ENCODE data around the gene ROR1. TPM values are rescaled to one million over a fixed set of nuclear protein-coding genes. Genes with fewer than 3 reads are reported as not detected.

Gene ROR1
- polyA plus RNA-seq, 3 donors from 2014 or later = 1.1 to 3.3 (median 1.2) TPM

DNA sequence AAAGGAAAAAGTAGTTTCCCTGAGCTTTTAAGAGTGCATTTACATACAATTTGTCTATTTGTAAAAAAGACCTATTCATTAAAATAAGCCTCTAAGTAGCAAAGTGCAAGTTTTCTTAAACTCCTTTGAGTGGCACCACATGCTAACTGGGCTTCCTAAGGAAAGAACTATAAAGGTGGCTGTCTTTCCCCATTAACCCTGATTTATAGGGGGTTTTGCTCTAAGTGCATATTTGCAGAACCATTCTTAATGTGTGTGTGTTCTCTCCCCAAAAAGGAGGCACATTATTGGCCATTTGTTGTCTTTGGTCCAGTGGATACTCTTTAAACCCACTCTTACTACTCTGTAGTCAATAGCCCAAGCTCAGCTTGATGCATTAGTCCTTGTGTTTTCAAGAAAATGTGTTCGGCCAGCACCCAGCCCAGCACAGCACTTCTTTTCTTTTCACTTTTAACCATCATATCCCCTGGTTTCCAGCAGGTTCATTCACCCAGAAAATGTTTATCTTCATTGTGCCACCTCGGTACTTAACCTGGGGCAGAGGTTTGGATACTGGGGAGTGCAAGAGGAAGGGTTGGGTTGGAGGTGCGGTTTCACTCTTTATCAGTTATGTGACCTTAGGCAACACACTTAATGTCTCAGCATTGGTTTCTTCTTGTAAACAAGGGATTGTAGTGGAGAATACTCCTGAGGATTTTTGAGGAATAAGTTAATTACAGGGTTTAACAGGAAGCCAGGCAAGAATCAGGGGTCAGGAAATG is 267.7 kb downstream of the ROR1 start:
- no peak for DNase-seq
- no peaks in the 10 kb centered on the region for H3K4me1 Mint-ChIP-seq
- no peaks in the 10 kb centered on the region for H3K9me3 Mint-ChIP-seq
- no peak overlapping the region for H3K4me3 Mint-ChIP-seq
- no peak overlapping the region for H3K27ac Mint-ChIP-seq
- H3K36me3 Mint-ChIP-seq = no peaks in the 10 kb centered on the region
- H3K27me3 Mint-ChIP-seq (ENCODE audit: low read depth in 3 of 3) = peaks cover 0 to 4% (median 2%) of the 10 kb centered on the region in 3 donors

DNA sequence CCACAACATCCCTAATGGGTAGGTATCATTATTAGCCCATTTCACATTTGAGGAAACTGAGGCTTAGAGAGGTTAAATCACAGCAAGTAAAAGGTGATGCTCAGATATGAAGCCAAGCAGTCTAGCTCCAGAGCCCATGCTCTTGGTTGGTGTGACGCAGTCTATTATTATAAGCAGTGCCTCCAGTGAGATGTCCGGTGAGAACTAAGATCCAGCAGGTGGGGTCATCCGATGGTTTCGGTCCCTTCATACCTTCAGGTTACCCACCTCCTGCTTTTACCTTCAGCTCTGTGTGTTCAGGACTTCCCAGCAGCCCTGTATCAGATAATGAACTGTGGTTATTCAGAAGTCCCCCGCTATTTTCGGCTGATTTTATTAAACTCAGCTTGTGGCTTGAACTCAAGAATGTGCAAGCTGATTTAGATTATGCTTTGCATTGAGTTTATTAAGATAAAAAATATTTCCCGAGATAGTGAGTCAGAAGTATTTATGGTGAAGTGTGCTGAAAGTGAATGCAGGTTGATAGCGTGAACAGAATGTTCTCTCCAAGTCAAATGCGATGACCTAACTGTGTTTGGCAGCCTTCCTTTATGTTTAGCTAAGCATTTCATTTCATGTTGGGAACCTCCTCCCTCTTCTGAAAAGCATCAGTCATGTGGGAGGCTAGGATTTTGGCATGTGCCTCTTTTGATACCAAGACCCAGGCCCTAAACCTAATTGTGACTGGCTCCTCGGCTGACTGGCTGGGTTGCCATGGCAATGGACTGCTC is 268.7 kb downstream of the ROR1 start:
- no peak overlapping the region for H3K27ac Mint-ChIP-seq

DNA sequence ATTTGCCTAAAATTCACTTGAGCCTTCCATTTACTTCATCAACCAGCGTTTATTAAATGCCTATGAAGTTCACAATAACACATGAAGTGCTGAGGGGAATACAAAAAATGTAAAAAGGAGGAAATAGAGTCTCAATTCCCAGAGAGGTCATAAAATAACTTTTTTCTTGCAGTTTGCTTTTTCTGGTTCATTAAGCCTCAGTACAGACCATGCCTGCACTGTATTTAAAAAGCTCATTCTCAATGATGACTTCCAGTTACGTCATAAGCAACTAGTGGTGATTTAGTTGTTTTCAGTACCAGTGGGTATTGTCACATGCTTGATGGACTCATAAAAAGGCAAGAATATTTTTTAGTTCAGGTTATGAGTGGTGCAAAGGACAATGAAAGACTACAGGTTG is 269.5 kb downstream of the ROR1 start:
- H3K27ac Mint-ChIP-seq = no peak overlapping the region
- no peaks in the 10 kb centered on the region for H3K4me1 Mint-ChIP-seq

More for the DNA sequence above, 268.7 kb downstream of the ROR1 start:
- no peaks in the 10 kb centered on the region for H3K9me3 Mint-ChIP-seq
- no peak for DNase-seq
- H3K4me3 Mint-ChIP-seq = no peak overlapping the region
- H3K4me1 Mint-ChIP-seq = no peaks in the 10 kb centered on the region
- no peaks in the 10 kb centered on the region for H3K36me3 Mint-ChIP-seq
- H3K27me3 Mint-ChIP-seq (ENCODE audit: low read depth in 3 of 3) = peaks cover 0 to 4% (median 2%) of the 10 kb centered on the region in 3 donors

DNA sequence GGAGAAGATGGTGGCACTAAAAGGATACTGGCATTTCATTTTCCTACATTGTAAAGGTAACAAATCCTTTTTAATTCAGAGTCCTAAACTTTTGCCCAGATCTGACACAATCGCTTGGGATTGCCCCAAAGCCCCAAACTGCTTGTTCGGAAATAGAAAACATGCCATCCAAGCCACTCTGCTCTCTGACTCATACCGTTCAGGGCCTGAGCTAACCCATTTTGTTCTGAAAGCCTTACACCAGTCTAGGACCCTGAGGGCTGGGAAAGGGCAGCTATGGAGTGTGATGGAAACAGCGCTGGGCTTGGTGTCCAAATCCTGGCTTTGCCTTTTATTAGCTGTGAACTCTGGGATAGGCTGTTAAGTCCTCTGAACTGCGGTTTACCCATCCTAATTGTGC is 270.2 kb downstream of the ROR1 start:
- Mint-ChIP-seq H3K27ac (no peak overlapping the region), H3K27me3 (ENCODE audit: low read depth in 3 of 3) (peaks cover 0 to 4% (median 0%) of the 10 kb centered on the region in 3 donors), H3K4me3 (no peak overlapping the region), H3K4me1 (no peaks in the 10 kb centered on the region), H3K9me3 (no peaks in the 10 kb centered on the region), H3K36me3 (no peaks in the 10 kb centered on the region)
- DNase-seq = no peak

More for the DNA sequence above, 269.5 kb downstream of the ROR1 start:
- Mint-ChIP-seq H3K4me3 (no peak overlapping the region), H3K9me3 (no peaks in the 10 kb centered on the region), H3K27me3 (ENCODE audit: low read depth in 3 of 3) (peaks cover 0 to 4% (median 0%) of the 10 kb centered on the region in 3 donors), H3K36me3 (no peaks in the 10 kb centered on the region)
- no peak for DNase-seq

DNA sequence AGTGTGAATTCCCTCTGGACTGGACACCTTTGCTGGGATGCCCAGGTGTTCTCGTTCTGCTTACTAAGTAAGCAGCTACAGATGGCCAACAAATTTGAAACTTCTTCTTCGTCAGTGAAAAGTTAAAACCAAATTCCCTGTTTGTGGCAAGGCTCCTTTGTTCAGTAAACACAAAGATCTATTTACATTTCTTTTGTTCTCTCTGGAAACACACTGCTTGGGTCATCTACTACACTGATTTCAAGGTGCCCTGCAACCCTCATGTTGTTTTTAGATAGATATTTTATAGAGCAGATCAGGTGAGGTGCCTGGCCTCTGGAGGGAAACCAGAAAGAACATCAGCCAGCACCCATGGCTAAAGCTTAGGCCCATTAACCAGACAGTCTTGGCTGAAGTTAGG is 272.4 kb downstream of the ROR1 start:
- no peak for DNase-seq
- Mint-ChIP-seq H3K4me3 (no peak overlapping the region), H3K9me3 (no peaks in the 10 kb centered on the region), H3K27ac (no peak overlapping the region), H3K36me3 (no peaks in the 10 kb centered on the region), H3K27me3 (ENCODE audit: low read depth in 3 of 3) (peaks cover 0 to 5% (median 2%) of the 10 kb centered on the region in 3 donors), H3K4me1 (no peaks in the 10 kb centered on the region)

DNA sequence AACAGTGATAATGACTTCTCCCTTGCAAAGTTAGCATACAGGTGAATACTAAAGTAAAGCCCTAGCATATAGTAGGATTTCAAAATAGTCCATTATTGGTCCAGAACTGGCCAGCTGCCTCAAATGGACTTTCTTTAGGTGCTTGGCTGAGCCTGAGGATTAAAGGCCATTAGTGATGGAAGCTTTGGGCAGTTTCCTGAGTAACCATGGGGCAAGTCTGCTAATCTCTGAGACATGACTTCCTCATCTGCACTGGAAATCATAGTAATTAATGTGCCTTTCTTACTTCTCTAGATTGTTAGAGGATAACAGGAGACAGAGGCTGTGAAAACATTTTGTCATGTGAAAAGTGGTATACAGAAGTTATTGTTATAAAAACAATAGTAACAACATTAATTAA is 273.1 kb downstream of the ROR1 start:
- no peaks in the 10 kb centered on the region for H3K9me3 Mint-ChIP-seq
- no peak overlapping the region for H3K4me3 Mint-ChIP-seq
- peaks cover 0 to 5% (median 2%) of the 10 kb centered on the region in 3 donors for H3K27me3 Mint-ChIP-seq (ENCODE audit: low read depth in 3 of 3)
- no peak overlapping the region for H3K27ac Mint-ChIP-seq
- DNase-seq = no peak
- no peaks in the 10 kb centered on the region for H3K36me3 Mint-ChIP-seq
- H3K4me1 Mint-ChIP-seq = no peaks in the 10 kb centered on the region

DNA sequence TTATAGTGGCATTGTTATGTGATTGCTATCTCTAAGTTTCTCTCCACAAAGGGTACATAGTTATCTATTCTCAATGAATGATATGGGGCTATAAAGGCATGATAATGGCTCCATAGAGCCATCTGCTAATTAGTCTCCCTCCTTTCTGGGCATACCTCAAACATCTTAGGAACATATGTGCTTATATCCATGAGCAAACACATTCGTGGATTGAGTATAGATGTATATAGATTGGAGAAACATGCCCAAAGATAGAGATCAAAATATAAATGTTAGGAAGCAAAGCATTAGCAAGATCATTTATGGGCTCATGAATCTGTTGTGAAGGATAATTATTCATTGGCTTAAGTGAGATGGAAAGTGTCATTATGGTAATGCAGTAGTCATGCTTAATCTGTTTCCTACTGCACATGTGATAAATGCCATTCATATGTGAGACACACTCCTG is 273.8 kb downstream of the ROR1 start:
- H3K4me3 Mint-ChIP-seq = no peak overlapping the region
- peaks cover 0 to 5% (median 2%) of the 10 kb centered on the region in 3 donors for H3K27me3 Mint-ChIP-seq (ENCODE audit: low read depth in 3 of 3)
- no peaks in the 10 kb centered on the region for H3K36me3 Mint-ChIP-seq
- no peaks in the 10 kb centered on the region for H3K4me1 Mint-ChIP-seq
- H3K27ac Mint-ChIP-seq = no peak overlapping the region
- H3K9me3 Mint-ChIP-seq = no peaks in the 10 kb centered on the region
- no peak for DNase-seq

DNA sequence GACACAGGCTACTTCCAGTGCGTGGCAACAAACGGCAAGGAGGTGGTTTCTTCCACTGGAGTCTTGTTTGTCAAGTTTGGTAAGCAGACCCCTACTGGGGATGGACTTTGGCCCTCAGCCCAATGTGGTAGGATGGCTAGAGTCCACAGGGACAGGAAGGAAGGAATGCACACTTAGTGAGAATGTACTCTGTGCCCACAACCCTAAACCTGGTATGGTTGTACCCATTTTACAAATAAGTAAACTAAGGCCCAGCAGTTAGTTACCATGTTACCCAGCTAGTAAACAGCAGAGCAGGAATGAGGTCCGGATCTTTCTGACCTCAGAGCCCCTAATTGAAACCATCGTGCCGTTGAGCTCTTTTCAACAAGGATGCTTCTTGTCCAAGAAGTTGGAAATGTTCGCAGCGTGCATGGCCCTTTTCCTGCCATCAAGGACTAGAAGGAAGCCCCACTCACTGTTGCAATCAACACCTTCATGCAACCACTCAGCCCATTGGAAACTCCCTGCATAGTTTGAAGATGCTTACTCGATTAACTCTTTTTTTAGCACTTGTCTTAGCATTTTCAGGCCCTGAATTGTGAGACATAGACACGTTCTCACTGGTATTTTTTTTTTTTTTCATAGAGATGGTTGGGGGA is 276.2 kb downstream of the ROR1 start:
- Mint-ChIP-seq H3K4me3 (no peak overlapping the region), H3K4me1 (no peaks in the 10 kb centered on the region), H3K27ac (no peak overlapping the region), H3K36me3 (no peaks in the 10 kb centered on the region), H3K9me3 (no peaks in the 10 kb centered on the region), H3K27me3 (ENCODE audit: low read depth in 3 of 3) (peaks cover 0 to 3% (median 2%) of the 10 kb centered on the region in 3 donors)
- DNase-seq = no peak

DNA sequence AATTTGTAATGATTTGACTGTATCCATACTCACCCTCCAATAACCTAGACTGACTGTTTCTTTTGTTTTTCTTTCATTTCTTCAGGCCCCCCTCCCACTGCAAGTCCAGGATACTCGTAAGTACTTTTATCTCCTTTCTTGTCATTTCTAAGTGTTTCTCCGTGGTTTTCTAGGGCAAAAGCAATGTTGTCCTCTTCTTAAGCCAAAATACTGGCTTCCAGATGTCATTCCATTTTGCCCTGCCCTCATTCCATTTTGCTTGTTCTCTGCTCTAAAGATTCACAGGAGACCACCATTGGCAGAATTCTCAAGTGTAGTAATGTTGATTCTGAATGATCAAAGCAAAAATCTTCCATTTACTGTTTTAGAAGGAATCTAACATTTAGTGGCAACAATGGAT is 276.8 kb downstream of the ROR1 start:
- H3K4me1 Mint-ChIP-seq = no peaks in the 10 kb centered on the region
- no peak for DNase-seq
- H3K27me3 Mint-ChIP-seq (ENCODE audit: low read depth in 3 of 3) = peaks cover 0 to 2% (median 1%) of the 10 kb centered on the region in 3 donors
- H3K4me3 Mint-ChIP-seq = no peak overlapping the region
- no peaks in the 10 kb centered on the region for H3K36me3 Mint-ChIP-seq
- no peak overlapping the region for H3K27ac Mint-ChIP-seq
- no peaks in the 10 kb centered on the region for H3K9me3 Mint-ChIP-seq

DNA sequence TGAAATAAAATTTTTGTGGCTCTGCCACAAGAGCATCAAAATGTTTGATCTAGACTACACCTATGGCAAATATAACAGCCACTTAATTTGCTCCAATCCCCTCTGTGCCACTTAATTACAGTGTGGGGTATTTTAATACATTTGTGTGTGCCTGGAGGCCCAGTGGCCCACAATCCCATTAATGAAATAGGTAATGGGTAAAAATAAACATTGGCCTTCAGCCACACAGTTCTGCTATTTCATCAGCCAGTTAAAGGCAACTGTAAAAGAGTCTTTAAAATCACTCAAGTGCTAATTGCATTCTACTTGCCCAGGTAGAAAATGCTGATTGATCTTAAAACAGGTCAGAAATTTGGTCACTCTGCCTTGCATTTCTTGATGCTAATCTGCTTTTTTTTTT is 278.0 kb downstream of the ROR1 start:
- no peak overlapping the region for H3K4me3 Mint-ChIP-seq
- peaks cover 0 to 2% (median 1%) of the 10 kb centered on the region in 3 donors for H3K27me3 Mint-ChIP-seq (ENCODE audit: low read depth in 3 of 3)
- no peak for DNase-seq
- H3K36me3 Mint-ChIP-seq = no peaks in the 10 kb centered on the region
- no peaks in the 10 kb centered on the region for H3K4me1 Mint-ChIP-seq
- no peak overlapping the region for H3K27ac Mint-ChIP-seq
- H3K9me3 Mint-ChIP-seq = no peaks in the 10 kb centered on the region

DNA sequence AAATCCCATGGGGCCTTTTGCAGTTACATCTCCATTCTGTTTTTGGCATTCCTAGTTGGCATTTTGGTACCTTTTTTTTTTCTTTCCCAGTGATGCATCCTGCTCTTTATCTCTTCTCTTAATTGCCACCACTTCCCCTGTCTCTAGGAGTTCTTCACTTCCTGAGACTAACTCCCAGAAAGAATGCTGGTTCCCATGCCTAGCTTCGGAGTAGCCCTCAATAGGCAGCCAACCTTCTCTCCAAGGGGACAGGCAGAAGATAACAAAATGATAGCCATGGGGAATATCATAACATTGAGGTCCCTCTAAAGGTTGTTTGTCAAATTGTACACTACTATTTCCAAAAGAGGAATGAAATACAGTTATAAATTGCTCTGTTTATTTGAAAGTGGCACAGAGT is 279.0 kb downstream of the ROR1 start:
- no peak overlapping the region for H3K27ac Mint-ChIP-seq
- H3K9me3 Mint-ChIP-seq = no peaks in the 10 kb centered on the region
- DNase-seq = no peak
- H3K27me3 Mint-ChIP-seq (ENCODE audit: low read depth in 3 of 3) = peaks cover 0 to 2% (median 1%) of the 10 kb centered on the region in 3 donors
- H3K36me3 Mint-ChIP-seq = no peaks in the 10 kb centered on the region
- H3K4me3 Mint-ChIP-seq = no peak overlapping the region
- no peaks in the 10 kb centered on the region for H3K4me1 Mint-ChIP-seq

DNA sequence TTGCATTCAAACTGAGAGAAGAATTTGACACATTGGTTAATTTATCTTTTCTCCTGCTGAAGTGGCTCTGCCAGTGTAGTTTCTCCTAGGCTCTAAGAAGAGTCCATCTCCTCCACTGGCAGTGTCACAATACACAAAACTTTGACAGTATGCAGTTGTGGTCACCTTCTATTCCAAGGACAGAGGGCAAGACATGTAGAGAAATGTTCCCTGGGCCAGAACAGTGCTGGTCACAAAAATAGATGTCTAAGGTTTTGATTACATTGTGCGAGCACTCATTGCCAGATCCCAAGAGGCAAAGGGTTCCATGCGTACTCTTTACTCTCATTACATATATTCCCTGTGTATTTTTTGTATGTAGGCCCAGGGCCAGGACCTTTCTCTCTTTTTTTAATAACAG is 281.5 kb downstream of the ROR1 start:
- no peak overlapping the region for H3K4me3 Mint-ChIP-seq
- no peak overlapping the region for H3K27ac Mint-ChIP-seq
- H3K4me1 Mint-ChIP-seq = no peaks in the 10 kb centered on the region
- H3K9me3 Mint-ChIP-seq = peaks cover 0 to 5% (median 0%) of the 10 kb centered on the region in 6 donors
- H3K36me3 Mint-ChIP-seq = no peaks in the 10 kb centered on the region
- DNase-seq = no peak
- peaks cover 1 to 3% (median 2%) of the 10 kb centered on the region in 3 donors for H3K27me3 Mint-ChIP-seq (ENCODE audit: low read depth in 3 of 3)

DNA sequence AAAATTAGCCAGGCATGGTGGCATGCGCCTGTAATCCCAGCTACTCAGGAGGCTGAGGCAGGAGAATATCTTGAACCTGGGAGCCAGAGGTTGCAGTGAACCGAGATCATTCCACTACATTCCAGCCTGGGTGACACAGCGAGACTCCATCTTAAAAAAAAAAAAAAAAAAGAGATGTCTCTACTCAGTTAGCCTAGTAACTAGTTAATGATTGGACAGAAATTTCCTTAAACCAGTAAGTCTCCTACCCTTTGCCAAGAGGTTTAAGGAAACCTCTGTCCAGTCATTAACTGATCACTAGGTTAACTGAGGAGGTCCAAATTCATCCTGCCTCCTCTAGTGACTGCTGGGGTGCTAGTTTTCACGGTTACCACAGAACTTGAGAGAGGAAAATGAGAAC is 285.7 kb downstream of the ROR1 start:
- peaks cover 0 to 6% (median 0%) of the 10 kb centered on the region in 6 donors for H3K9me3 Mint-ChIP-seq
- no peaks in the 10 kb centered on the region for H3K36me3 Mint-ChIP-seq

More for the DNA sequence above, 285.7 kb downstream of the ROR1 start:
- Mint-ChIP-seq H3K4me1 (peaks cover 20 to 31% of the 10 kb centered on the region in 2 donors), H3K27me3 (ENCODE audit: low read depth in 3 of 3) (peaks cover 1 to 8% (median 2%) of the 10 kb centered on the region in 3 donors), H3K27ac (no peak overlapping the region), H3K4me3 (no peak overlapping the region)
- no peak for DNase-seq
